Measurements from ENCODE around the gene FOXP1. TPM values are rescaled to one million over a fixed set of nuclear protein-coding genes. Genes with fewer than 3 reads are reported as not detected.

FOXP1 gene
- total and polyA plus RNA-seq, 9 of the 15 experiments (the other 6 are each of a cell fraction or from before 2014, with no cell fraction given): 7.7 to 34.5 (median 13.7) TPM

DNA sequence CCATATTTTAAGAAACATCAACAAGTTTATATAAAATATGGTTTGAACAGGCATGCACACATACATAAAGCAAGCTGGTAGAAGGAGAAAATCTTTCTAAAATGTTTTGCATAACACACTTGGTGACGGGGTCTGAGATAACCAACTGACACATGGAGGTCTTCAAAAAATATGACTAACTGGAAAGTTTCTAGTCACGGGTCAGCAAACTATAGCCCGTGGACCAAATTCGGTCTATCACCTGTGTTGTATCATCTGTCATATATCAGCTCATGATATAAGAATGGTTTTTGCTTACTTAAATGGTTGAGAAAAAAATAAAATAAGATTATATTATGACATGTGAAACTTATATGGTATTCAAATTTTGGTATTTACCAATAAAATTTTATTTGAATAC is 465.1 kb downstream of the FOXP1 start:
- H3K9me1 ChIP-seq (ENCODE audit: control insufficient read depth, insufficient read depth, low read length): no peaks in the 10 kb centered on the region
- WGBS (ENCODE audit: insufficient coverage, low coverage, missing lambda C conversion rate): 82% methylated on average over 4 of the region's 4 CpGs
- no peaks in the 10 kb centered on the region for H4K20me1 ChIP-seq (replicated peaks; ENCODE audit: control insufficient read depth, insufficient read depth, low read length)
- POLR2A ChIA-PET: interaction anchor here (0.6 kb wide), 1 partner anchor 1079 kb away, joined by 3 read pairs; no protein-coding TSS in a partner anchor
- DNase-seq (ENCODE audit: extremely low read depth in 1 of 4, low spot score in 3 of 4) (no peak), ATAC-seq (no peak), FAIRE-seq (no peak)
- no peak overlapping the region for H3K4me2 ChIP-seq (ENCODE audit: insufficient read depth, low read length)
- in situ Hi-C loops (cut with MboI) (no loop called here), intact Hi-C loops (cut with micrococcal nuclease) (no loop called here)
- no peak overlapping the region for H3K27ac ChIP-seq (ENCODE audit: extremely low read depth, low read depth, low read length)
- no peaks in the 10 kb centered on the region for H3K27me3 ChIP-seq (ENCODE audit: control insufficient read depth in 2 of 2, insufficient read depth in 2 of 2, low read length in 2 of 2)
- H3K4me1 ChIP-seq (replicated peaks in 1 of 2; ENCODE audit: control insufficient read depth in 2 of 2, insufficient read depth in 2 of 2, low read length in 2 of 2): no peaks in the 10 kb centered on the region; a peak in 1 of 5 replicates
- no TSS peak for BruUV-seq (replicated peaks)
- CTCF ChIA-PET (ENCODE audit: low intra/inter-chr PET ratio): no interaction called here
- no peaks in the 10 kb centered on the region for H3K9me3 ChIP-seq (replicated peaks; ENCODE audit: control insufficient read depth, insufficient read depth, low read depth, low read length)
- no peak overlapping the region for H3K4me3 ChIP-seq
- H3K9ac ChIP-seq (ENCODE audit: insufficient read depth in 1 of 2, low read depth in 2 of 2, low read length in 2 of 2): no peak overlapping the region
- H3K79me2 ChIP-seq (ENCODE audit: control insufficient read depth, insufficient read depth, low read length): peaks cover under 1% of the 10 kb centered on the region; the same call in 2 of the 3 replicates
- H3K36me3 ChIP-seq (ENCODE audit: control insufficient read depth, insufficient read depth, low read length): peaks cover 3% of the 10 kb centered on the region; the same call in 1 of the 3 replicates
- H2AFZ ChIP-seq (ENCODE audit: low read depth, low read length): no peak overlapping the region
- TF ChIP-seq ESRRA (IDR thresholded peaks at IDR 0.05; ENCODE audit: borderline replicate concordance, low read depth): no peak
- TF ChIP-seq LEF1 (IDR thresholded peaks at IDR 0.05): no peak
- no peak for TF ChIP-seq ZNF551 (CRISPR knock-in tag; IDR thresholded peaks at IDR 0.05)
- TF ChIP-seq, protein P1, sequence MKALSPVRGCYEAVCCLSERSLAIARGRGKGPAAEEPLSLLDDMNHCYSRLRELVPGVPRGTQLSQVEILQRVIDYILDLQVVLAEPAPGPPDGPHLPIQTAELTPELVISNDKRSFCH (CRISPR knock-in tag; IDR thresholded peaks at IDR 0.05): no peak
- TF ChIP-seq, protein P1 (tag; IDR thresholded peaks at IDR 0.05): no peak
- TF ChIP-seq, protein P2, sequence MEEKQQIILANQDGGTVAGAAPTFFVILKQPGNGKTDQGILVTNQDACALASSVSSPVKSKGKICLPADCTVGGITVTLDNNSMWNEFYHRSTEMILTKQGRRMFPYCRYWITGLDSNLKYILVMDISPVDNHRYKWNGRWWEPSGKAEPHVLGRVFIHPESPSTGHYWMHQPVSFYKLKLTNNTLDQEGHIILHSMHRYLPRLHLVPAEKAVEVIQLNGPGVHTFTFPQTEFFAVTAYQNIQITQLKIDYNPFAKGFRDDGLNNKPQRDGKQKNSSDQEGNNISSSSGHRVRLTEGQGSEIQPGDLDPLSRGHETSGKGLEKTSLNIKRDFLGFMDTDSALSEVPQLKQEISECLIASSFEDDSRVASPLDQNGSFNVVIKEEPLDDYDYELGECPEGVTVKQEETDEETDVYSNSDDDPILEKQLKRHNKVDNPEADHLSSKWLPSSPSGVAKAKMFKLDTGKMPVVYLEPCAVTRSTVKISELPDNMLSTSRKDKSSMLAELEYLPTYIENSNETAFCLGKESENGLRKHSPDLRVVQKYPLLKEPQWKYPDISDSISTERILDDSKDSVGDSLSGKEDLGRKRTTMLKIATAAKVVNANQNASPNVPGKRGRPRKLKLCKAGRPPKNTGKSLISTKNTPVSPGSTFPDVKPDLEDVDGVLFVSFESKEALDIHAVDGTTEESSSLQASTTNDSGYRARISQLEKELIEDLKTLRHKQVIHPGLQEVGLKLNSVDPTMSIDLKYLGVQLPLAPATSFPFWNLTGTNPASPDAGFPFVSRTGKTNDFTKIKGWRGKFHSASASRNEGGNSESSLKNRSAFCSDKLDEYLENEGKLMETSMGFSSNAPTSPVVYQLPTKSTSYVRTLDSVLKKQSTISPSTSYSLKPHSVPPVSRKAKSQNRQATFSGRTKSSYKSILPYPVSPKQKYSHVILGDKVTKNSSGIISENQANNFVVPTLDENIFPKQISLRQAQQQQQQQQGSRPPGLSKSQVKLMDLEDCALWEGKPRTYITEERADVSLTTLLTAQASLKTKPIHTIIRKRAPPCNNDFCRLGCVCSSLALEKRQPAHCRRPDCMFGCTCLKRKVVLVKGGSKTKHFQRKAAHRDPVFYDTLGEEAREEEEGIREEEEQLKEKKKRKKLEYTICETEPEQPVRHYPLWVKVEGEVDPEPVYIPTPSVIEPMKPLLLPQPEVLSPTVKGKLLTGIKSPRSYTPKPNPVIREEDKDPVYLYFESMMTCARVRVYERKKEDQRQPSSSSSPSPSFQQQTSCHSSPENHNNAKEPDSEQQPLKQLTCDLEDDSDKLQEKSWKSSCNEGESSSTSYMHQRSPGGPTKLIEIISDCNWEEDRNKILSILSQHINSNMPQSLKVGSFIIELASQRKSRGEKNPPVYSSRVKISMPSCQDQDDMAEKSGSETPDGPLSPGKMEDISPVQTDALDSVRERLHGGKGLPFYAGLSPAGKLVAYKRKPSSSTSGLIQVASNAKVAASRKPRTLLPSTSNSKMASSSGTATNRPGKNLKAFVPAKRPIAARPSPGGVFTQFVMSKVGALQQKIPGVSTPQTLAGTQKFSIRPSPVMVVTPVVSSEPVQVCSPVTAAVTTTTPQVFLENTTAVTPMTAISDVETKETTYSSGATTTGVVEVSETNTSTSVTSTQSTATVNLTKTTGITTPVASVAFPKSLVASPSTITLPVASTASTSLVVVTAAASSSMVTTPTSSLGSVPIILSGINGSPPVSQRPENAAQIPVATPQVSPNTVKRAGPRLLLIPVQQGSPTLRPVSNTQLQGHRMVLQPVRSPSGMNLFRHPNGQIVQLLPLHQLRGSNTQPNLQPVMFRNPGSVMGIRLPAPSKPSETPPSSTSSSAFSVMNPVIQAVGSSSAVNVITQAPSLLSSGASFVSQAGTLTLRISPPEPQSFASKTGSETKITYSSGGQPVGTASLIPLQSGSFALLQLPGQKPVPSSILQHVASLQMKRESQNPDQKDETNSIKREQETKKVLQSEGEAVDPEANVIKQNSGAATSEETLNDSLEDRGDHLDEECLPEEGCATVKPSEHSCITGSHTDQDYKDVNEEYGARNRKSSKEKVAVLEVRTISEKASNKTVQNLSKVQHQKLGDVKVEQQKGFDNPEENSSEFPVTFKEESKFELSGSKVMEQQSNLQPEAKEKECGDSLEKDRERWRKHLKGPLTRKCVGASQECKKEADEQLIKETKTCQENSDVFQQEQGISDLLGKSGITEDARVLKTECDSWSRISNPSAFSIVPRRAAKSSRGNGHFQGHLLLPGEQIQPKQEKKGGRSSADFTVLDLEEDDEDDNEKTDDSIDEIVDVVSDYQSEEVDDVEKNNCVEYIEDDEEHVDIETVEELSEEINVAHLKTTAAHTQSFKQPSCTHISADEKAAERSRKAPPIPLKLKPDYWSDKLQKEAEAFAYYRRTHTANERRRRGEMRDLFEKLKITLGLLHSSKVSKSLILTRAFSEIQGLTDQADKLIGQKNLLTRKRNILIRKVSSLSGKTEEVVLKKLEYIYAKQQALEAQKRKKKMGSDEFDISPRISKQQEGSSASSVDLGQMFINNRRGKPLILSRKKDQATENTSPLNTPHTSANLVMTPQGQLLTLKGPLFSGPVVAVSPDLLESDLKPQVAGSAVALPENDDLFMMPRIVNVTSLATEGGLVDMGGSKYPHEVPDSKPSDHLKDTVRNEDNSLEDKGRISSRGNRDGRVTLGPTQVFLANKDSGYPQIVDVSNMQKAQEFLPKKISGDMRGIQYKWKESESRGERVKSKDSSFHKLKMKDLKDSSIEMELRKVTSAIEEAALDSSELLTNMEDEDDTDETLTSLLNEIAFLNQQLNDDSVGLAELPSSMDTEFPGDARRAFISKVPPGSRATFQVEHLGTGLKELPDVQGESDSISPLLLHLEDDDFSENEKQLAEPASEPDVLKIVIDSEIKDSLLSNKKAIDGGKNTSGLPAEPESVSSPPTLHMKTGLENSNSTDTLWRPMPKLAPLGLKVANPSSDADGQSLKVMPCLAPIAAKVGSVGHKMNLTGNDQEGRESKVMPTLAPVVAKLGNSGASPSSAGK (IDR thresholded peaks at IDR 0.05): no peak
- no peak for TF ChIP-seq SUPT5H (IDR thresholded peaks at IDR 0.05)
- TF ChIP-seq, protein P3, sequence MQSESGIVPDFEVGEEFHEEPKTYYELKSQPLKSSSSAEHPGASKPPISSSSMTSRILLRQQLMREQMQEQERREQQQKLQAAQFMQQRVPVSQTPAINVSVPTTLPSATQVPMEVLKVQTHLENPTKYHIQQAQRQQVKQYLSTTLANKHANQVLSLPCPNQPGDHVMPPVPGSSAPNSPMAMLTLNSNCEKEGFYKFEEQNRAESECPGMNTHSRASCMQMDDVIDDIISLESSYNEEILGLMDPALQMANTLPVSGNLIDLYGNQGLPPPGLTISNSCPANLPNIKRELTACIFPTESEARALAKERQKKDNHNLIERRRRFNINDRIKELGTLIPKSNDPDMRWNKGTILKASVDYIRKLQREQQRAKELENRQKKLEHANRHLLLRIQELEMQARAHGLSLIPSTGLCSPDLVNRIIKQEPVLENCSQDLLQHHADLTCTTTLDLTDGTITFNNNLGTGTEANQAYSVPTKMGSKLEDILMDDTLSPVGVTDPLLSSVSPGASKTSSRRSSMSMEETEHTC (IDR thresholded peaks at IDR 0.05): no peak
- TF ChIP-seq MYBL2 (IDR thresholded peaks at IDR 0.05; ENCODE audit: low read depth): no peak
- no peak for TF ChIP-seq MYBL2 (CRISPR knock-in tag; IDR thresholded peaks at IDR 0.05; ENCODE audit: borderline replicate concordance)
